Measurements from ENCODE around the gene GTPBP2. TPM values are rescaled to one million over a fixed set of nuclear protein-coding genes. Genes with fewer than 3 reads are reported as not detected.

The GTPBP2 gene
- total and polyA plus RNA-seq, 4 donors = 22.9 to 62.8 (median 61.4) TPM

- H3K36me3 ChIP-seq (ENCODE audit: control insufficient read depth in 1 of 2, insufficient read depth in 2 of 2, low read length in 1 of 2) = peaks cover 0 to 2% of the 10 kb centered on the region in 2 donors
- 88 to 91% methylated on average over 16 of the region's 16 CpGs for WGBS, 2 donors
Observed at GRCh38 chr6:43671801-43672690, 43.0 kb upstream of the GTPBP2 start.

GRCh38 chr6:43671011-43671800, 42.1 kb upstream of the GTPBP2 start:
- Histone ChIP-seq H3K4me3 (ENCODE audit: low read length in 2 of 2) (no peak overlapping the region), H3K9me3 (ENCODE audit: control insufficient read depth, low read length) (no peaks in the 10 kb centered on the region), H3K4me1 (ENCODE audit: control insufficient read depth in 1 of 2, insufficient read depth in 2 of 2, low read length in 2 of 2) (no peaks in the 10 kb centered on the region), H3K27ac (ENCODE audit: low read depth in 1 of 2, low read length in 2 of 2) (no peak overlapping the region), H3K27me3 (ENCODE audit: control insufficient read depth in 1 of 2, insufficient read depth in 2 of 2, low read length in 1 of 2) (no peaks in the 10 kb centered on the region), H3K36me3 (ENCODE audit: control insufficient read depth in 1 of 2, insufficient read depth in 2 of 2, low read length in 1 of 2) (peaks cover 0 to 2% of the 10 kb centered on the region in 2 donors)
- DNase-seq (peak in 1 of 2 donors; percentile 76), ATAC-seq (ENCODE audit: low FRiP score) (no peak)
- 92 to 94% methylated on average over 8 of the region's 8 CpGs for WGBS, 2 donors
- intact Hi-C loops (cut with DNase I) = no loop called here

More at GRCh38 chr6:43671801-43672690, 43.0 kb upstream of the GTPBP2 start:
- intact Hi-C loops (cut with DNase I) = no loop called here
- no peaks in the 10 kb centered on the region for H3K27me3 ChIP-seq (ENCODE audit: control insufficient read depth in 1 of 2, insufficient read depth in 2 of 2, low read length in 1 of 2)
- H3K4me3 ChIP-seq (ENCODE audit: low read length in 2 of 2) = no peak overlapping the region
- DNase-seq = peak in 1 of 2 donors; percentile 73
- no peaks in the 10 kb centered on the region for H3K9me3 ChIP-seq (ENCODE audit: control insufficient read depth, low read length)
- H3K4me1 ChIP-seq (ENCODE audit: control insufficient read depth in 1 of 2, insufficient read depth in 2 of 2, low read length in 2 of 2) = no peaks in the 10 kb centered on the region
- no peak overlapping the region for H3K27ac ChIP-seq (ENCODE audit: low read depth in 1 of 2, low read length in 2 of 2)
- peak; percentile 4 for ATAC-seq (ENCODE audit: low FRiP score)

- no peak overlapping the region for H3K4me3 ChIP-seq (ENCODE audit: low read length in 2 of 2)
- peak in 1 of 2 donors; percentile 38 for DNase-seq
- 97 to 99% methylated on average over 6 of the region's 6 CpGs for WGBS, 2 donors
- no peak overlapping the region for H3K27ac ChIP-seq (ENCODE audit: low read depth in 1 of 2, low read length in 2 of 2)
- no peaks in the 10 kb centered on the region for H3K9me3 ChIP-seq (ENCODE audit: control insufficient read depth, low read length)
- ATAC-seq (ENCODE audit: low FRiP score) = no peak
- no peaks in the 10 kb centered on the region for H3K27me3 ChIP-seq (ENCODE audit: control insufficient read depth in 1 of 2, insufficient read depth in 2 of 2, low read length in 1 of 2)
- intact Hi-C loops (cut with DNase I) = no loop called here
- H3K36me3 ChIP-seq (ENCODE audit: control insufficient read depth in 1 of 2, insufficient read depth in 2 of 2, low read length in 1 of 2) = peaks cover 0 to 2% of the 10 kb centered on the region in 2 donors
- no peaks in the 10 kb centered on the region for H3K4me1 ChIP-seq (ENCODE audit: control insufficient read depth in 1 of 2, insufficient read depth in 2 of 2, low read length in 2 of 2)
Observed at GRCh38 chr6:43670623-43670986, 41.5 kb upstream of the GTPBP2 start.

GRCh38 chr6:43669922-43670622, 41.0 kb upstream of the GTPBP2 start:
- no peak for ATAC-seq (ENCODE audit: low FRiP score)
- Histone ChIP-seq H3K27me3 (ENCODE audit: control insufficient read depth in 1 of 2, insufficient read depth in 2 of 2, low read length in 1 of 2) (no peaks in the 10 kb centered on the region), H3K9me3 (ENCODE audit: control insufficient read depth, low read length) (no peaks in the 10 kb centered on the region), H3K4me3 (ENCODE audit: low read length in 2 of 2) (no peak overlapping the region), H3K36me3 (ENCODE audit: control insufficient read depth in 1 of 2, insufficient read depth in 2 of 2, low read length in 1 of 2) (peaks cover 0 to 2% of the 10 kb centered on the region in 2 donors), H3K4me1 (ENCODE audit: control insufficient read depth in 1 of 2, insufficient read depth in 2 of 2, low read length in 2 of 2) (no peaks in the 10 kb centered on the region), H3K27ac (ENCODE audit: low read depth in 1 of 2, low read length in 2 of 2) (peak overlapping the region in 1 of 2 donors; percentile 55)
- intact Hi-C loops (cut with DNase I) = loop anchor here (2.0 to 5.0 kb wide), 3 partner anchors 52 to 99 kb away; no protein-coding TSS in a partner anchor
- peak in 1 of 2 donors; percentile 23 for DNase-seq
- WGBS, 2 donors = 85 to 90% methylated on average over 6 of the region's 6 CpGs

GRCh38 chr6:43669050-43669921, 40.2 kb upstream of the GTPBP2 start:
- peaks cover 0 to 2% of the 10 kb centered on the region in 2 donors for H3K36me3 ChIP-seq (ENCODE audit: control insufficient read depth in 1 of 2, insufficient read depth in 2 of 2, low read length in 1 of 2)
- ATAC-seq (ENCODE audit: low FRiP score) (peak; percentile 68), DNase-seq (peak; percentile 85 to 88)
- no peaks in the 10 kb centered on the region for H3K4me1 ChIP-seq (ENCODE audit: control insufficient read depth in 1 of 2, insufficient read depth in 2 of 2, low read length in 2 of 2)
- intact Hi-C loops (cut with DNase I) = loop anchor here (2.0 to 5.0 kb wide), 3 partner anchors 53 to 100 kb away; no protein-coding TSS in a partner anchor
- peak overlapping the region in 1 of 2 donors; percentile 55 for H3K27ac ChIP-seq (ENCODE audit: low read depth in 1 of 2, low read length in 2 of 2)
- WGBS, 2 donors = 6 to 8% methylated on average over 15 of the region's 15 CpGs
- no peaks in the 10 kb centered on the region for H3K9me3 ChIP-seq (ENCODE audit: control insufficient read depth, low read length)
- H3K4me3 ChIP-seq (ENCODE audit: low read length in 2 of 2) = no peak overlapping the region
- H3K27me3 ChIP-seq (ENCODE audit: control insufficient read depth in 1 of 2, insufficient read depth in 2 of 2, low read length in 1 of 2) = no peaks in the 10 kb centered on the region

GRCh38 chr6:43668151-43669028, 39.3 kb upstream of the GTPBP2 start:
- 10 to 11% methylated on average over 17 of the region's 17 CpGs for WGBS, 2 donors
- peak; percentile 45 for ATAC-seq (ENCODE audit: low FRiP score)
- peaks cover 0 to 2% of the 10 kb centered on the region in 2 donors for H3K36me3 ChIP-seq (ENCODE audit: control insufficient read depth in 1 of 2, insufficient read depth in 2 of 2, low read length in 1 of 2)
- no peak overlapping the region for H3K4me3 ChIP-seq (ENCODE audit: low read length in 2 of 2)
- DNase-seq = peak; percentile 70 to 80
- H3K4me1 ChIP-seq (ENCODE audit: control insufficient read depth in 1 of 2, insufficient read depth in 2 of 2, low read length in 2 of 2) = no peaks in the 10 kb centered on the region
- intact Hi-C loops (cut with DNase I) = loop anchor here (1.0 to 5.0 kb wide), 4 partner anchors 54 to 410 kb away; no protein-coding TSS in a partner anchor
- no peaks in the 10 kb centered on the region for H3K9me3 ChIP-seq (ENCODE audit: control insufficient read depth, low read length)
- no peaks in the 10 kb centered on the region for H3K27me3 ChIP-seq (ENCODE audit: control insufficient read depth in 1 of 2, insufficient read depth in 2 of 2, low read length in 1 of 2)
- H3K27ac ChIP-seq (ENCODE audit: low read depth in 1 of 2, low read length in 2 of 2) = peak overlapping the region in 1 of 2 donors; percentile 23

Data from aorta (tissue), 5 donors.